ENCODE measurements around the gene ACCSL. TPM values are rescaled to one million over a fixed set of nuclear protein-coding genes. Genes with fewer than 3 reads are reported as not detected.

Gene ACCSL
- polyA plus RNA-seq, 1 experiment: not detected

- DNase-seq (ENCODE audit: low read depth): peak; percentile 58
- peak; percentile 88 for TF ChIP-seq CTCF (IDR thresholded peaks at IDR 0.05; ENCODE audit: insufficient read depth, low read depth, low read length)
- no peaks in the 10 kb centered on the region; the same call in 1 of the 2 replicates for H3K36me3 ChIP-seq (ENCODE audit: control insufficient read depth, insufficient read depth, low read length)
- H3K27me3 ChIP-seq (ENCODE audit: control insufficient read depth, insufficient read depth, low read length): no peaks in the 10 kb centered on the region
- ChIA-PET POLR2A (no interaction called here), CTCF (interaction anchor here (0.8 to 2.6 kb wide), 6 partner anchors 9 to 113 kb away, joined by 3 to 18 read pairs (median 4); partner anchors contain the start of gene EXT2)
- H3K4me3 ChIP-seq (ENCODE audit: low read depth, low read length): peak within 1 kb of the TSS; percentile 76
Measured at GRCh38 chr11:44065841-44066731, 18.3 kb downstream of the ACCSL start, which contains the start of gene ACCS. Gene ACCS, plus strand, starts transcription at chr11:44066270. Its CDS starts 1,358 bp downstream, at chr11:44067628.

GRCh38 chr11:44066732-44067141 lies 19.0 kb downstream of the ACCSL start:
- no peak for TF ChIP-seq CTCF (IDR thresholded peaks at IDR 0.05; ENCODE audit: insufficient read depth, low read depth, low read length)
- ChIA-PET CTCF (interaction anchor here (0.8 to 2.6 kb wide), 4 partner anchors 10 to 112 kb away, joined by 3 to 18 read pairs (median 4); partner anchors contain the start of gene EXT2), POLR2A (no interaction called here)
- Histone ChIP-seq H3K4me3 (ENCODE audit: low read depth, low read length) (peak overlapping the region; percentile 76), H3K36me3 (ENCODE audit: control insufficient read depth, insufficient read depth, low read length) (no peaks in the 10 kb centered on the region; the same call in 1 of the 2 replicates), H3K27me3 (ENCODE audit: control insufficient read depth, insufficient read depth, low read length) (no peaks in the 10 kb centered on the region)
- DNase-seq (ENCODE audit: low read depth): peak; percentile 15

- no peaks in the 10 kb centered on the region for H3K27me3 ChIP-seq (ENCODE audit: control insufficient read depth, insufficient read depth, low read length)
- ChIA-PET CTCF (interaction anchor here (1.7 to 2.6 kb wide), 2 partner anchors 27 to 111 kb away, joined by 5 to 18 read pairs; partner anchors contain the start of gene EXT2), POLR2A (no interaction called here)
- H3K4me3 ChIP-seq (ENCODE audit: low read depth, low read length): no peak overlapping the region; the same call in 1 of the 2 replicates
- no peak for TF ChIP-seq CTCF (IDR thresholded peaks at IDR 0.05; ENCODE audit: insufficient read depth, low read depth, low read length)
- H3K36me3 ChIP-seq (ENCODE audit: control insufficient read depth, insufficient read depth, low read length): no peaks in the 10 kb centered on the region; the same call in 1 of the 2 replicates
- no peak for DNase-seq (ENCODE audit: low read depth)
Measured at GRCh38 chr11:44067266-44067665, 19.5 kb downstream of the ACCSL start.

GRCh38 chr11:44068180-44068579 lies 20.4 kb downstream of the ACCSL start:
- no peak for TF ChIP-seq CTCF (IDR thresholded peaks at IDR 0.05; ENCODE audit: insufficient read depth, low read depth, low read length)
- CTCF ChIA-PET: interaction anchor here (2.6 kb wide), 1 partner anchor 26 kb away, joined by 18 read pairs; the partner anchor contains the start of gene EXT2
- no peak overlapping the region for H3K4me3 ChIP-seq (ENCODE audit: low read depth, low read length)
- H3K27me3 ChIP-seq (ENCODE audit: control insufficient read depth, insufficient read depth, low read length): no peaks in the 10 kb centered on the region
- DNase-seq (ENCODE audit: low read depth): no peak
- POLR2A ChIA-PET: interaction anchor here (0.5 kb wide), 1 partner anchor 62 kb away, joined by 3 read pairs; no protein-coding TSS in a partner anchor
- no peaks in the 10 kb centered on the region; the same call in 1 of the 2 replicates for H3K36me3 ChIP-seq (ENCODE audit: control insufficient read depth, insufficient read depth, low read length)

- no peak for TF ChIP-seq CTCF (IDR thresholded peaks at IDR 0.05; ENCODE audit: insufficient read depth, low read depth, low read length)
- H3K36me3 ChIP-seq (ENCODE audit: control insufficient read depth, insufficient read depth, low read length): peaks cover 2% of the 10 kb centered on the region
- ChIA-PET CTCF (interaction anchor here (1.4 kb wide), 1 partner anchor 20 kb away, joined by 3 read pairs; no protein-coding TSS in a partner anchor), POLR2A (no interaction called here)
- no peak for DNase-seq (ENCODE audit: low read depth)
- no peaks in the 10 kb centered on the region for H3K27me3 ChIP-seq (ENCODE audit: control insufficient read depth, insufficient read depth, low read length)
- no peak overlapping the region for H3K4me3 ChIP-seq (ENCODE audit: low read depth, low read length)
Measured at GRCh38 chr11:44071157-44071556, 23.4 kb downstream of the ACCSL start.
